HG03108 (cell line): ENCODE measurements around the gene LRRN1.
"Not testable (repeated sequence)": the region's sequence is repeated elsewhere in the genome, so short reads cannot be mapped to it uniquely, and the experiment has no call there.

ENCODE experiments used
- ATAC-seq: cut with Tn5 transposase; IDR thresholded peaks from one replicate; pipeline ENCODE4 v1.9.1; 2021; ENCODE audit warnings: moderate library complexity; ENCODE audit not compliant: unreplicated experiment

LRRN1 gene

DNA sequence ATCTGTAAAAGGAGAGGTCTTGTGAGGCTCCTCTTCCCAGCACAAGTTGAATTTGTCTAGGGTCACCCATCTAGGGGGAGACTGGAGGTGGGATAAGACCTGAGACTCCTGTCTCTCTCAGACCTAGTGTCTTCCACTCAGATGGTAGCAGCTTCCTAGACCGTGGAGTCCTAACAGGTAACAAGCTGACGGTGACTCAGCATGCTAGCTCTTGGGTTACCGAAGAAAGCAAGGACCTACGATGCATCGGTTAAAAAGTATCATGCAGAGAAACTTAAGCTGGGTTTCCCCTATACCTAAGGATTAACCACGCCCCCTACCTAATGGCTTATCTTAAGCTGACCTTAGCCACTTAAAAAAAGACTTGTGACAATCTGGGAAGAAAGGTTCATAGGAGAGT is 7.6 kb downstream of the LRRN1 start:
- ATAC-seq = no peak

GRCh38 chr3:3813013-3813412 is 13.8 kb downstream of the LRRN1 start:
- no peak for ATAC-seq

- no peak for ATAC-seq
These were observed 16.0 kb downstream of the LRRN1 start for GRCh38 chr3:3815206-3815605.

DNA sequence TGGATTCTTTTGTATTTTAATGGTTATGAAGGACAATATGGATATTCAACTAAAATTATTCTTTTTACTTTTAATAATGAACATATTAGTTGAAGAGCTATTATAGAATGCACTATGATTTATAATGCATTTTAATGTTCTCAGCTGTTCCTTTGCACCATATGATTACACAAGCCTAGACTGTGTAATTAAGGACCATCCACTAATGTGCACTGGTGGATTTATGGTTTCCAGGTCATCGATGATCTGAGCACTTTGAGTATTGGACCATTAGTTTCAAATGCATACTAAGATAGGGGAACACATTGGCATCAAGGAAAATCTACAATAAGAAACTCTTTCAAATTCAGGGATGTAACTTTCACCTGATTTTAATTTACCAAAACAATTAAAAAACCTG is 16.8 kb downstream of the LRRN1 start:
- no peak for ATAC-seq

- ATAC-seq = no peak
These were observed 18.6 kb downstream of the LRRN1 start for GRCh38 chr3:3817865-3818264.

DNA sequence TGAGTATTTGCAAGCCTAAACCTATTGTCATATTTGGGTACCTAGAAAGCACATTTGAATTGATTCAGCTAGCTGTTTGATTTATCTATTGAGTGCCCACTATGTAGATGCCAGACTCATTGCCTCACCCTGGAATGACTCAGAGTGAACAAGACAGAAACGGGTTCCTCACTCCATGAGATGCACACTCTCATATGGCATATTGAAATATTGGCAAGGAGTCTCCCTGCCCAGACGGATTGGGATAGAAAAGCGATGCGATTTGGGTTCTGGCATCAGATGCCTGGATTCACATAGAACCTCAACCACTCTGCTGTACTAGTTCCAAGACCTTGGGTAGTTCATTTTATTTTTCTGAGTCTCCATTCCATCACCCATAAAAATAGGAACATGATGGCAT is 22.5 kb downstream of the LRRN1 start:
- ATAC-seq = no peak

DNA sequence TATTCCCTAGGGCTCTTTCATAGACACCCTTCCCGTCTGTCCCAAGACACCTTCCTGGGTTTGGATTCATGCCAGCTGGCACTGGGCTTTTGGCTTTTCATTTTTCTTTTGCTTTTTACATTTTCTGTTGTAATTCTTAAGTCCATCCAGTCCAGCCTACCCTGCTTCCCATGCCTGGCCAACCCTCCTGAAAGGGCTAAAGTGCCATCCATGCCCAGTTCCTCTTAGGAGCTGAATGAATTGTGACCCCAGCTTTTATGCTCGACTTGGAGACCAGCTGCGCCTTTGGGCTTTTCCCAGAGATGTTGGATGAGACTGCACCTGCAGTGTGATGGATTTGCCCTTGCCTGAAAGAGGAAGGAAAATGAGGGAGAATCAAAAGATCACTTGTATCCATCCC is 25.8 kb downstream of the LRRN1 start:
- no peak for ATAC-seq

DNA sequence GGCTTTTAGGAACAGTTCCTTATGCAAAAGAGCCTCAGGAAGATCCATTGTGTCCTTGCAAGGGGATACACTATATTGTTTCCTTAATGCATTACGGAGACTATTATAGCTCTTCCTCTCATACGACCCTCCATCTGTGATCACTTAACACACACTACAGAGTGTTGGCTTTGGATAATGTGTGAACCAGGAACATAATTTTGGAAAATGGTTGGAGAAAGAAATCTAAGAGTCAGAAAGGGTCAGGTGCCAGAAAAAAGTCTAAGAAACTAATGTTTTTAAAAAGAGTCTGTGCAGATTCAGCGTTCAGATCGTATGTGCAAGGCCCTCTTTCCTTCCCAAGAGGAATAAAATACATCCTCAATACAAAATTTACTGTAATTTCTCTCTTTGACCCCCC is 27.3 kb downstream of the LRRN1 start:
- no peak for ATAC-seq

- no peak for ATAC-seq
These were observed 27.9 kb downstream of the LRRN1 start for GRCh38 chr3:3827111-3827510.

GRCh38 chr3:3828417-3828816 is 29.2 kb downstream of the LRRN1 start:
- ATAC-seq = not testable (repeated sequence)

- ATAC-seq = no peak
These were observed 37.6 kb downstream of the LRRN1 start for GRCh38 chr3:3836845-3837244.

GRCh38 chr3:3842356-3842755 is 43.1 kb downstream of the LRRN1 start:
- no peak for ATAC-seq

DNA sequence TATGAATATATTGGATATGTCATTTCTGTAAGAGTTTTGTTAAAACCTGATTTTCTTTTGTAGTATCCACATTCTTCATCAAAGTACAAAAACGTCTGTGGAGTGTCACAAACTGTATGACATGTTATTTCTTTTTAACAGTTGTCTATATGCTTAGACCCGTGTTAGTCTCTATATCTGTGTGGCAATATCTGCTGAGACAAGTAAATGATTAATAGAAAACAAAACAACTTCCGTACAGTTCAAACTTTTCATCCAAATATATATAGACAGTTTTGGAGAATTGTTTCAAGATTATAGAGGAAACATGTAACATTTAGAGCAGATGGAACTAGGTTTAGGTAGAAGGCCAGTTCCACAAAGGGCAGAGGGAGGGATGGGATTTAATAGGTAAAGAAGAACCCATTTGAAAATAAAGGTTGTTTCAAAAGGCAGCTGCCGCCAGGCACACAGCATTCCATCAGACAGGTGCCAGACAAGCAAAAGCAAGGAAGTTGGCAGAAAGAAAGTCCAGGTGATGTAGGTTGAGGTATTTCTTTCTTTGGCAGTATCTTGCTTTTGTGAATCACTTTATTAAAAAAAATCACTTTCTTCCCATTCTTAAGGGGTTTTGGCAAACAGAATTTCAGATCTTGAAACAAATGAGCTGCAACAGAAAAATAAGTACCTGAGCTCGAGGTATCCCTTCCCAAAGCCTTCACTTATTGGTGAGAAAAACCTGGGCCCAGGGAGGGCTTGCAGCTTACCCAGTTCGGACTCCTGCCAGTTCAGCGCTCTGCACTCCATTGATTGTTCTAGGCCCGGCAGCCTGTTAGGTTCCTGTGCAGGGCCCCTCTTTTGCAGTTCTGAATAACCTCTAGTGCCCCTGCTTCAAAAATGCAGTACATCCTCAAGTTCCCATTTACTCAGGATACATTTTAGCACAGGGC is 49.0 kb downstream of the LRRN1 start:
- no peak for ATAC-seq

- no peak for ATAC-seq
These were observed 49.7 kb downstream of the LRRN1 start for GRCh38 chr3:3848923-3849275.

DNA sequence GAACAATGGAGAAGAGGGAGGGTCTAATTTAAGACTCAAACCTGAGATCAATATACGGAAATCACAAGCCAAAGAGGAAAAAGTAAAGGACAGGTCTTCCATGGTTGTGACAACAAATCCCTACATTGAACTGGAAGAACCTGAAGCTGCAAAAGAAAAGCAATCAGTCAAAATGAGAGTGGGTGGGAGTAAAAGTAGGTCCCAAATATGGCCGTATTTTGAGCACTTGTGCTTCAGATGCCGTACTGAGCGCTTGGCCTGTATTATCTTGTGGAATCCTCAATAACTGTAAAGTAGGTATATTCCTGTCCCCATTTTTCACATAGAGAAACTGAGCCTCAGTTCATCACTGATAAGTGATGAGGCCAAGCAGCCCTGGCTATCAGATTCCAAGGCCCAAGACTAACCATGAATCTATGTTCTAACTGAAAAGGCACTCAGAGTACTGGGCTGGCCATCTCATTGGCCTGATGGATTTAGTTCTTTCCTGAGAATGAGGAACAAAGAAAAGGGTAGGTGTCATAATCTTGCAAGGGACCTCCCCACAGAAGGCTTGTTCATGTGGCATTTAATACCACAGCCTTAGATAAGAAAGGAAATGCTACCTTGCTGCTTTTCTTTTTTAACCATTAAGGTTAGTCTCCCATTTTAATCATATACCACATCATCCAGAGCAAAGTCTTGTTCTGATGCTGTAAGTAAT is 52.5 kb downstream of the LRRN1 start:
- ATAC-seq = peak; percentile 94

- ATAC-seq = no peak
These were observed 54.3 kb downstream of the LRRN1 start for GRCh38 chr3:3853544-3853943.

- no peak for ATAC-seq
These were observed 55.8 kb downstream of the LRRN1 start for GRCh38 chr3:3855056-3855455.

- no peak for ATAC-seq
These were observed 61.0 kb downstream of the LRRN1 start for GRCh38 chr3:3860235-3860634.

DNA sequence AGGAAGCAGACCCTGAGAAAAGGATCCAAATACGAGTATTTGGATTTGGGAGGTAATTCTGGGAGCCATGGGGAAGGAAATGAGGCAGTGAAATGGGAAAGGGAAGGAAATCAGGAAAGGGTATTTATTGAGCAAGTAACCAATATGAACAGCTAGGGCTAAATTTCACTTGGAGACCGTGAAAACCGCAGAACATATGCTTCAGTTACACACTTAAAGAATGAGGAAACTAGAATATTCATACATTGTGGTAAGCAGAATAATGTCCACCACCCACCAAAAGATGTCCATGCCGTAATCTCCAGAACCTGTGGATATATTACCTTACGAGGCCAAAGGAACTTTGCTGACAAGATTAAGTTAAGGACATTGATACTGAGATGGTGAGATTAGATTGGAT is 63.3 kb downstream of the LRRN1 start:
- ATAC-seq = no peak

DNA sequence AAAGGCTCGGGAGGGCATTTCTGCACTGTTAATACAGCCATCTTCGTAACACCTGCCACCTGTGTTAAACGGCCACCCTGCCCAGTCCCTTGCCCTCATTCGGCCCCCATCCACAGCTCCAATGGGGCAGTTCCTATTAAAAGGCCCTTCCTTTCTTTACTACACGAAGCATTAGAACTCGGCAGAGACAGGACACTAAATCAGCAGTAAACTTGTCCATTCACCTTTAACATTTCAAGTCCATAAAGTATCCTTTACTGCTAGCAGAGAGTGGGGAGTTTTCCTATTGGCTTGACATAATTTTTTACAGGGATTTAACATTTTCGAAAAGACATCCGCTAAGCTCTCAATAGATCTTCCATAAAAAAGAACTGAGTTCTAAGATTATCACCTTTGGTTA is 76.3 kb downstream of the LRRN1 start:
- no peak for ATAC-seq

DNA sequence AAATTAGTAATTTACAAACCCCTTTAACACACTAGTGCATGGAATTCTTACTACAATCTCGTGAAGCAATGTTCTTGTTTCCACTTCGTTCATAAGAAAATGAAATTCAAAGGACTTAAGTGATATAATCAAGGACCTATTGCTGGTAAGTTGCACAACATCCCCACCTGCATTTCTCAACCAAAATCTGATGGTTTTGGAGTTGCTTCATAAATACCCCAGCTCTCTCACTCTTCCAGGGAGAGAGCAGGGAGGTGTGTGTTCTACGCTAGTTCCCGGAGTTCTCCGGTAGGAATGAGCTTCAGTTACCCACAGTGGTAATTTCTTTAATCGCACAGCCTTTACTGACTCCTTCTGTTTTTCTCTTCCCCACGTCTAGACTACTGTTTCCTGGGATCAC is 81.8 kb downstream of the LRRN1 start:
- no peak for ATAC-seq

- ATAC-seq = not testable (repeated sequence)
These were observed 88.1 kb downstream of the LRRN1 start for GRCh38 chr3:3887311-3887710.
